HG02870 (cell line): ENCODE data around the gene MRPL24.
A peak's percentile ranks its signal among the peaks of the same experiment; 100 is the strongest.

Source experiments
- ATAC-seq: cut with Tn5 transposase; IDR thresholded peaks from one replicate; pipeline ENCODE4 v1.9.1; 2021; ENCODE audit warnings: mild to moderate bottlenecking, moderate library complexity; ENCODE audit not compliant: unreplicated experiment

The MRPL24 gene

DNA sequence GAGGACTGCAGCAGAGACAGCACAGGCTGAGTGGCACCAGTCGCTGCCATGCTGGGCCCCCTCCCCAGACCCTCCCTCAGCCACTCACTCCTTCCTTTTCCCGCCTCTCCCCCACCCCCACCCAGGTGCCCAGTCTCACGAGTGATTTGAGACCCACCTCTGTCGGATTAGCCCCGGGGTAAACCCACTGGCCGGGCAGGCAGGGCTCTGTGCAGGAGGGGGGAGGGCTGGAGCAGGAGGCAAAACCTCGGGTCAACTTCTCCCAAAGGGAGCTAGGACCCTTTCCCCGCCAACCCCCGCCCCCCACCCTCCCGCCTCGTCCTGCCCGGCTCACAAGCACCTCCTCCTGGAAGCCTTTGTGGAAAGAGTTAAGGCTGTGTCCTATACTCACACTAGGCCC lies 3.5 kb upstream of the MRPL24 start:
- ATAC-seq = no peak

DNA sequence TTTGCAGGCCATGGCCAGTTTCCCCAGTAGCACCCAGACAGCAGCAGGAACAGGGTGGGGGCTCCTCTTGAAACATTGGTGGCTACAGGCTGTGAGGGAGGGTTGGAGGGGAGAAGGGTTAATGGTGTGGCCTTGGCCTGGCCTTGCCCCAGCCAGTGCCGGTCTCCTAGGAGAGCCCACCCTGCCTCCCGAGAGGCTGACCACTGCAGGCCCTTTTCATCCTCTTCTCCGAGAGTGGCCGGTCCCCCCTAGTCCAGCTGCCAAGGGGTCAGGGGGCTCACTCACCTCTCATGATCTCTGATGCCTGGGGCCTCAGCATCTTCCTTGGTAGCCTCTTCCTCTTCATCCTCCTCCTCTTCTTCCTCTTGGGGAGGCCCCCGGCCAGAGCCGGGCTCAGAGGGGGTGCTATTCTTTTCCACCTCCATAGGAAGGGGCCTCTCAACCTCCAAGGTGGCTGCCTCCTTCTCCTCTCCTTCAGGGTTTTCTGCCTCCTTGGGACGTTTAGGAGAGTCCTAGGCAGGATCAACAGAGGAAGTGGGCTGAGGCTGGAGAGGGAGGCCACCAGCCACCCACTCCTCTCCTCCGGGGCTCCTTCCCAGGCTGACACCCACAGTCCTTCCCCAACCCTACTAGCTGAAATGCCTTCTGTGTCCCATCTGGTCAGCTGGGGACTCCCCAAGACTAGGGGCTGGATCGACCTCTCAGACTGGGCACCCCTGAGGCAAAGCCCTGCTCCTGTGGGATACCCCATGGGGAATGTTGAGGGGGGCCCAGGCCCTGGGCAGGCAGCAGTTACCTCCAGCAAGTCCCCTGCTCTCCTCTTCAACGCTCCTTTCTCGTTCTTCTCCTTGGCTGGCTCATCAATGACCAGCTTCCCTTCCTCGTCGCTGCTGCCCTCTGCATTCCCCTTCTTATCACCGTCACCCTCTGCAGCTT lies 2.7 kb upstream of the MRPL24 start:
- no peak for ATAC-seq

DNA sequence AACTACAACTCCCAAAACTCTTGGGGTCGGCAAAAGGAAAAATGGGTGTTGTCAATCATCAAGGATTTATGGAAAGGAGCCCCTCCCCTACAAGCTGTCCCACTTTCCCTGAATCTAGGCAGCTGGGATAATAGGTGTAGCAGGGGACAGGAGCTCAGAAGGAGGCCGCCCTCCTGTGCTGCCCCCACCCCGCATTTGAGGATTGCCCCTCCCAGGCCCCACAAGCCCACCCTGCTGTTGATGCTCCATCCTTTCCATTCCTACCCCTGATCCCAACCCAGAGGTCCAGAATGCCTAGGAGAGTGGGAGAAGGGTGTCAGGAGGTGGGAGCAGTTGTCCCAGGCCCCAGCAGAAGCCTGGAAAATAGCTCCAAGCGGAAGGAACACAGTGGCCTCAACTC lies 1.9 kb upstream of the MRPL24 start:
- no peak for ATAC-seq

DNA sequence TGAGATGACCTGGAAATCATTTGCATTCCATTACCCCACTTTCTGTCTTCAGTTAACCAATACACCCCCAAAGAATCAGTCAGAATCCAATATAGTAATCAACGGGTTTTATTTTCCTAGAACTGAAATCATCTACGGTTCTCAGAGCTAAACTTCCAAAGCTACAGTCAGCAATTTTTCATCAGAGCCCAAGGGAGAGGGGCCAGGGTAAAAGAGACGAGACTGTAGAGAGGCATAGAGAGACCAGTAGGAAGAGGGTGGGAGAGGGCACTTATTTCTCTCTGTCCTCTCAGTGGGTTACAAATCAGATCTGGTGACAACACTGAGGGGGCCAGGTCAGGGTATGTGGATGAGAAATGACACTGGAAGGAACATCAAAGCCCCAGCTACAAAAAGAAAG lies 1.1 kb upstream of the MRPL24 start:
- no peak for ATAC-seq

DNA sequence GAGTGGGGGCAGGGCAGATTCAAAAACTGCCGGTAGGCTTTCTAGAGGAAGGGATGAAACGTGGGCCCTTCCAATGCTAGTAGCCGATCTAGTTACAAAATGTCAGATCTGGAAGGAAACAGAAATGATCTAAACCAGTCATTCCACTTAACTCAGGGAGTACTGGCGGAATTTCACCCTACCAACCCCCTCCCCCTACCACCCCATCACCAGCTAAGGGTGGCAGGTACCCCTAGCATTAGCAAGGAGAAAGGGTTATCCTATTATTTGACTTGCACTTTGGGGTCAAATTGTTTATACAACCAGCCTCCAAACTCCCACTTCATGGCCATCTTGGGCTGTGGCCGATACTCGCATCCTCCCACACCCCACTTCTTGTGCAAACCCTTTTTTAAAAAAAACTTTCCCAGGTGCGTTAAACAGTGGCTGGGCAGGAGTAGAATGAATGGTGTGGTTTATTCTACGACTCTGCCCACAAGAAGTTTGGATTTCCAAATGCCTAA lies 644 bp upstream of the MRPL24 start:
- peak; percentile 1 for ATAC-seq

DNA sequence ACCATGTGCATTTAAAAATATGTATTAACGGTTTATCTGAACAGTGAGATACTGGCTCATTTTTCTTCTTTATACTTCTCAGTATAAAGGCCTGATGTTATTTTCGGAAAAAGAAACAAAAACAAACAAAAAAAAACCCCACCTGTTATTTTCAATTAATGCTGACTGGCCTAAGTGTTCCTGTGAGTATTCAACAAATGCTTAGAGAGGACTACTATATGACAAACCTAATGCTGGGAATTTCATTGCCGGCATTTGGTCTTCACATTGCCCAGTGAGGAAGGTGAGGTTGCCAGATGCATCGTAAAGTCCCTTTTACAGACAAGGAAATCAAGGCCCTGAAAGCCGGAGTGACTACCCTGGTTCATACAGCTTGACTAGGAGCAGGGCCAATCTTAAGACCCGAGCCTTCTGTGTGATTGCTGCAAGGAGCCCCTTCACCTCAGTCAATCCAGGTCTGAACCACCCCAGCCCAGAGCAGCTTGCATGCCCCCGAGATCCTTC lies 599 bp downstream of the MRPL24 start:
- ATAC-seq = no peak

DNA sequence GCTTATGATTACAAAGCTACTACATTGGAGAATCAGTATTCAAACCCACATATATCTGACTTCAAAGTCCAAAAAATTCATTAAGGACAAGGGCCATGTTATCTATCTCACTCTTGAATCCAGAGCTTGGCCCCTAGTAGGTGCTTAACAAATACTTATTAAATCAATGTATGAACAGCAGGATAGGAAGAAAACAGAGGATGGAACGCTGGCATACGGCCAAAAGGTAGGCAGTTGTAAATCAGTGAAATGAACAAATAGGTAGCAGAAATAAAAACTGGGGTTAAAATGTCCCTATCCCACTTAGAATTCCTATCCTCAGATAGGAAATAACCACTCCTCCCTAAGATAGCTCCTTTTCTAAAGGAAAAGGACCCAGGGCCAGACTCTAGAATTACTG lies 2.0 kb downstream of the MRPL24 start:
- no peak for ATAC-seq

DNA sequence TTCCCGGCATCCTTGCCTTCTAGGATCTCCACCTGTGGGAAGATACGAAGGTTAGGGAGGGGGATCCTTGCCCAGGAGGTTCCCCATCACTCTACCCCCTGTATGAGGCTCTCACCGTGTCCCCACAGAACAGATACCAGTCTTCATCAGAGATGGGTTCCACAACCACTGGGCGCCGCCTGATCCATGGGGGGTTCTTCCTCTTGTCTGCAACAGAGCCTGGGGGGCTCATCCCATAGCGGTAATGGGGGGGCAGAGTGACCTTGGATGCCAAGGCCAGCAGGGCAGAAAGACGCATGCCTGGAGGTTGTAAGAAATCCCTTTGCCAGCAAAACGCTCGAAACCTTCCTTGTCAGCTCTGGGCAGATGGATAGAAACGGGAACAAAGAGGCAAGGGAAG lies 2.5 kb downstream of the MRPL24 start:
- no peak for ATAC-seq

DNA sequence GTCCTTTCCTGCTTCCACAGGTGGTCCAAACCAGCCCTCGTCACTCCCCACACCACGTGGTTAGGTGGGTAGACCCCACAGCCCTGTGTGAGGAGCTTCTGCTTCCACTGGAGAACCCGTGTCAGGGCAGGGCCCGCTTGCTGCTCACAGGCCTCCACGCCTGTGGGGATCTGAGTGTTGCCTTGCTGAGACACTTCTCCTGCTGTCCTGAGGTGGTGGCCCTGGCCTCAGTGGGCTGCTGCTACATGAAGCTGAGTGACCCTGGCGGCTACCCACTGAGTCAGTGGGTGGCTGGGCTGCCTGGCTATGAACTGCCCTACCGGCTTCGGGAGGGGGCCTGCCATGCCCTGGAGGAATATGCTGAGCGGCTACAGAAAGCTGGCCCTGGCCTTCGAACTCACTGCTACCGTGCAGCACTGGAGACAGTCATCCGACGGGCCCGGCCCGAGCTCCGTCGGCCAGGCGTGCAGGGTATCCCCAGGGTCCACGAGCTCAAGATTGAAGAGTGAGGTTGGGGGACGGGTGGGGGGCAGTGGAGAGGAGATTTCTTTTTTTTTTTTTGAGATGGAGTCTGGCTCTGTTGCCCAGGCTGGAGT lies 6.8 kb downstream of the MRPL24 start:
- ATAC-seq = no peak

DNA sequence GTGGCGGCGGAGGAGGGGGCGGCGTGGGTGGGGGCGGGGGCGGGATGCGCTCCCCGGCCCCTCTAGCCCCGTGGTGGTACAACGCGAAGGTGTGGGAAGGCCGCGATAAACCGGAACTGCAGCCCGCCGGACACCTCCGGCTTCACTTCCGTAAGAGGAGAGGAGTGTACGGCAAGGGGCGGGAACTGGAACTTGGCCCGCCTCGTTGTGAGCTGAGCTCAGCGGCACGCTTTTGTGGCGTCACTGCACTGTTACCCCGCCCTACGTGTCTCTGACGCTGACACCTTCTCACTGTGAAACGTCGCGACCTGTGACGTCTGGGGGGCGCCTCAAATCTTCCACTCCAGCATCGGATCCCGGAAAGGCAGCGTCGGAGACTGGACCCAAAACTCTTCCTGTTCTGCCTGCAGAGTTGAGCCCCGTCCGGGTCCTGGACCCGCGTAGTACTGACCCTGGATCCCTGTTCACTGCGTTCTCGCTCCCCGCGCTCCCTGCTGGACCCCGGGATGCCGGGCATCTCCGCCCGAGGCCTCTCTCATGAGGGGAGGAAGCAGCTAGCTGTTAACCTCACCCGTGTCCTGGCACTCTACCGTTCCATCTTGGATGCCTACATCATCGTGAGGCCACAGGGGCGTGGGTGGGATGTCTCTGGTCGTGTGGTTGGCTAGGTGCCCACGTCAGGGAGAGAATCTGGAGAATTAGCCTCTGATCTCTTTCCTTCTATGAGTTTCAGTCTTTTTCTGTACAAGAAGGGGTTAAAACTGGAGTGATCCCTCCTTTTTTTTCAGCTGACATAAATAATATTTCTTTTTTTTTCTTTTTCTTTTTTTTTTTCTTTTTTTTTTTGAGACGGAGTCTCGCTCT lies 12.1 kb downstream of the MRPL24 start, which contains the start of gene ISG20L2:
TSS of gene ISG20L2 (minus strand) at position 168 of the 864 bp plus-strand sequence. CDS start 1,114 bp downstream, outside the sequence.
- ATAC-seq = peak; percentile 88

DNA sequence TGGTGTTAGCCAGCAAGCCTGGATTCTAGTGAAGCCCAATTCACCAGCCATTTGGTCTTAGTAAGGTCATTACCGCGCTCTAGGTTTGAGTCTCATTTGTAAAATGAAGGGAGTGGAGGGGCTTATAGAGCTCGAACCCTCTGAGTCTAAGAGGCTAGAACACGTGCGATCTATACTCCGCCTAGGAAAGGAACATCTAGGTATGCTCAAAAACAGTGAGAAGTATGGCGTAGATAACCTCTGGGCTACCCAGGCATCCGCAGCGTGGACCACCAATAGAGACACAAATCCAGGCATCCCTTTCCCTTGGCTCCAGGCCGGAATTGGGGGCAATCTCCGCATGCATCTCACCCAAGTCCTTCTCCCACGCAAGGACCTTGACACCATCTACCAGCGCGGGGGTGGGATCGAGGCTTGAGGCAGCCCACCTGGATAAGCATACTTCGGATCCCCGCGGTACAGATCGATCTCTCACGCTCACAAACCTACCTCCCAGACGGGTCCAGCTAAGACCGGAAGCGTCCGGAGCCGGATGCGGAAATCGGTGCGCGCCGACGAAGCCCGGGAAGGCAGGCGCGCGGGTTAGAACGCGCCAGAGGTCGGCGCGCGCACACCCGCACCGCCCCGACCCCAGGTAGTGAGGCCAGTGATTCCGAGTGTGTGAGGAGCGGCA lies 12.8 kb downstream of the MRPL24 start, which contains the start of gene METTL25B:
TSS of gene METTL25B (plus strand) at position 544 of the 673 bp plus-strand sequence. CDS start 636 bp downstream, outside the sequence.
- peak; percentile 41 for ATAC-seq

DNA sequence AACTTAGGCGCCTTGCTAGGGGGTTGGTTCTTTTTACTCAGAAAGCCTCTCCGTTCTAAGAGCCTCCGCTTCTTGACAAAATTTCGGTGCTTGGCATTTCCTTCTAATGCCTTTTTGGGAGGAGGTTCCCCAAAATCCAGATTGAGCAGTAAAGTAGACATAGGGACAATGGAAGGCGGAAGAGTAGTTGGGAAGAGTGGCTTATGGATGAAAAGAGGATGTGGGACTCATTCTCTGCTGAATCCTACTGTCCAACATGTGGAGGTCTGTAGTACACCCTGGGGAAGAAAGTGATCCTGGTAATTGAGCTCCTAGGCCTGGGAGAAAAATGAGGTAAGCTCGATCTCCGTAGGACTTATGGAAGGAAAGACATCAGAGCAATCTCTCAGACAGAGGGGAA lies 13.4 kb downstream of the MRPL24 start:
- no peak for ATAC-seq

DNA sequence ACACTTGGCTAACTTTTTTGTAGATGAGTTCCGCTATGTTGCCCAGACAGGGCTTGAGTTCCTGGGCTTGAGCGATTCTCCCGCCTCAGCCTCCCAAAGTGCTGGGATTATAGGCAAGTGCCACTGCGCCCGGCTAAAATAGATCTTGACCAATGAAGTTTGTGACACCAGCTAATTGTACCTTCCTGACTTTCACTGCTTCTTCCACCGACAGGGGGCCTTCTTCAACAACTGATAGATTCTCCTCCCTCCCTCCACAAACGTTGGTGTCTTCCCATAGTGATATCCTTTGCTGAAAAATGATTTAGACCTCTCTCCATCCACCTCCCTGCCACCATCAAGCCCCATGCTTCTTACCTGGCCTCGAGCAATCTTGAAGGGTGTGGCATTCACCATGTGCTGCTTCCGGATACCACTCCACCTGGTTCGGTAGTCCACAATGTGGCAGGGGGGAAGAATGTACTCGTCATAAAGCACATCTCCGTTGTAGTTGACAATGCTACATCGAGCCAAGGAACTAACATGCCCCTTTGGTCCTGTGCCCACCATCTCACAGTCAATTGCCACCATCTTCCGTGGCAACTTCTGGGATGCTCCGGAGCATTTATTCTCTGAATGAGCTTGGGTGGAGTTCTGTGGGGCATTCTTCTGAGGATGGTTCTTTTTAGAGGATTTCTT lies 14.2 kb downstream of the MRPL24 start:
- no peak for ATAC-seq

DNA sequence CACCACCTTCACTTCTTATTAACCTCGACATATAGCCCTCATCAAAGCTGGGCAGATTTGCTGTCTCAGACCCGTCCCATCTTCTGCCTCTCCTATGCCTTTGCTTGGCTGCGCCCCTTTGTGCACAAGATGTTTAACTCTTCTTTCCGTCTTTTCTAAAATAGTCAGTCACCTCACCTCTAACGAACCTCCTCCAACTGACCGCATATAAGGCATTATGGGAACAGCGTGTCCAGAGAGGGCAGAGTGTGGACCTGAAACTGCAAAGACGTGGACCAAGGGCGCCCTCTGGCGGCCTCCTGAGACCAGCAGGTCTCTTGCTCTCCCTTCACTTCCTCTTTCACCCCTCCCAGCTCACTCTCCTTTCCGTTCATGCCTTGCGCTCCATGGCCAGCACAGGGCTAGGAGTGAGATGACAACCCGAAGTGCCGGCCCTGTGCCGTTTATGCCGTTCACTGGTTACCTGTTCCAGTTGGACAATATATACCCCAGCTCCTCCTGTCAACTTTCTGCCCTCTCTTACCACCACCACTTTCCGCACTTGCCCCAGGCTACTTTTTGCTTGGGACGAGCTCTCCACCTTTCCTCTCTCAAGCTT lies 15.1 kb downstream of the MRPL24 start:
- ATAC-seq = peak; percentile 37

DNA sequence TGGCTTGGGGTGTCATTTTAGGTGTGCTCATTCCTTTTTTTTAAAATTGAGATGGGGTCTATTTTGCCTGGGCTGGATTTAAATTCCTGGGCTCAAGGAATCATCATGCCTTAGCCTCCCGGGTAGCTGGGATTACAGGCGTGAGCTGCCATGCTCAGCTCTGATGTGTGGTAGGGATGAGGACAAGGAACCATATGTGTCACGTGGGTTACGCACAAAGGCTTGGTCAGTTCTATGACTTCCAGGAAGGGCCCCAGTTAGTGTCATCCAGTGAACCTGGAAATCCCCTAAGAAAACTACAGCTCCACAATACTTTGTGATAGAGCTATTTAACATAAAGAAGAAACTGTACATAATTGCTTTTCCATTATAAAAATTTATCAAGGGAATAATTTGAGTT lies 19.4 kb downstream of the MRPL24 start:
- ATAC-seq = no peak

DNA sequence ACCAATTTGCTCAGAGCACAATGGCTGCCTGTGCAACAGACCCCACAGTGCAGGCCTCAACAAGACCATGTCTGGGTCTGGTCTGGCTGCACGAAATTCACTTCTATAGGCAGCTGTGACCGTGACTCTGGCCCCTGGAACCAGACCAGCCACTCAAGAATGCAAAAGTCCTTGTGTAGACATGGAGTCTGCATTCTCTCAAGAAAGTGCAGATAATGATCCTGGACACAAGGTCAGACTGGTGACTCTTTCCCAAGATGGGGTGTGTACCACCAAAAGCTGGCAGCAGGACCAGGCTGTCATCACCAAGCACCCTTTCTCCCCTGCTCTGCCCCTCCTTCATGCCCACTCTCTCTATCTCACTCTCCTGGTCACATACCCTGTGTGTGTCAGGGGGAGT lies 19.8 kb downstream of the MRPL24 start:
- ATAC-seq = no peak

DNA sequence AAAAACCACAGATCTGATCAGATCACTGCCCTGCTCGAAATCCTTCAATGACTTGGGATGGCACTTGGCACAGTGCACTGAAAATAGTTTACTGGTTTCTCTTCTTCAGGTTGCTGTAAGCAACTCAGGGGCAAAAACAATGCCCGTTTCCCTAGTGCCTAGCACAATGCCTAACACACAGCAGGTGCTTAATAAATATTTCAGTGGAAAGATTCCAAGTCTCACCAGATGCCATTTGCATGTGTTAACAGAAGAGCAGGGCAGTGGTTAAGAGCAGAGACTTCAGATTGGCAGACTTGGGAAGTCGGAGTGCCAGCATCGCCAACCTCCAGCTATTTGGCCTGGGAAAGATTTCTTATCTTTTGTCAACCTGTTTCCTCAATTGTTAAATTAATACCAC lies 23.5 kb downstream of the MRPL24 start:
- ATAC-seq = no peak

DNA sequence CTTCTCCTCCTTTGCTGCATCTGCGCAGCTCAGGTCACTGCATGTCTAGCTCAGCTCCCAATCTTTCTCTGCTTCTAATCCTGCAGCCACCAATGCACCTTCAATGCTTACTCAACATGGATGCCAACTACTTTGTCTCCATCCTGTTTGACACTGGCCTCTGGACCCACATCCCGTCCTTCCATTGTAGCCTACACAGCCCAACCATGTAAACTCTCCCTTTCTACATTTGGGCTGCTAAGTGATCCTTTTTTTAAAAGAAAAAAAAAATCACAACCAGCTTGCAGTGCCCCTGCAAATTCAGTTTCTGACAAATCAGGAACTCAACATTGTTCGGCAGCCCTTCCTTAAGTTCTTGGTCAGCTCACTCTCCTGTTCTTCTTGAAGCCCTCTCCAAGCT lies 26.1 kb downstream of the MRPL24 start:
- ATAC-seq = no peak

DNA sequence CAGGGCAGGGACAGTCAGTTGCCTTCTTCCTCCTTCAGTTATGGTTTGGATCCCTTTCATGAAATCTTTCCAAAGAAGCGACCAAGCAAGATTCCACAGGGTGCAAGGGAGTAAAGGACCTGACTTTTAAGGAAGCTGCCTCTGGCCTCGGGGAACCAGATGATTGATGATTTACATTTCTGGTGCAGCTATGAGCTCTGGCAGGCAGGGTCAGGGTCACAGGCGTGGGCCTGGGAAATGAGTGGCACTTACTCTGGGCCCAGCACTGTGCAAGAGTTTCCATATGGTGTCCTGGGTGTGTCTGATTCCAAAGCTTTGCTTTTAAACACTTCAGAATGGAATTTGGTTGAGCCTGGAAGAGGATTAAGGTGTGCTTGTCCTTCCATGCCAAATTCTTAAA lies 28.3 kb downstream of the MRPL24 start:
- no peak for ATAC-seq
